HepG2 (cell line): Measurements from ENCODE around the gene C21orf58. TPM values are rescaled to one million over a fixed set of nuclear protein-coding genes. Genes with fewer than 3 reads are reported as not detected.

Experiments used
- ATAC-seq: fragments of 200-7000 bp; cut with Tn5 transposase; 3 replicates; pipeline ENCODE4 v1.9.1; 2020; ENCODE audit warnings: mild to moderate bottlenecking, moderate library complexity
- BruUV-seq: library from RNA; stranded (reverse); fragments of 400-500 nt; replicated peaks from 2 replicates; lab custom pipeline; 2021; lab: Mats Ljungman, UMichigan
- CTCF ChIA-PET: fragments of 300-600 bp; formaldehyde crosslinking; extraction: SDS; loops from one replicate; lab custom pipeline; 2021; ENCODE audit warnings: low total read pairs, inconsistent platforms, low intra/inter-chr PET ratio; lab: Yijun Ruan, JAX
- POLR2A ChIA-PET: fragments of 350-600 bp; sonication (Branson Sonifier 250); formaldehyde crosslinking; loops from one replicate; lab custom pipeline; 2020; ENCODE audit warnings: antibody characterized with exemption, inconsistent platforms; lab: Yijun Ruan, JAX
- DNase-seq: peaks from one replicate; pipeline ENCODE4 v3.0.0-alpha.2; 2015; ENCODE audit warnings: low spot score
- FAIRE-seq: peaks from 3 replicates; lab custom pipeline; 2011; peaks lifted over from hg19 to GRCh38; lab: Jason Lieb, UNC
- H2AFZ ChIP-seq: one replicate; pipeline ENCODE4 v1.6.1; 2011; ENCODE audit warnings: low read length, inconsistent platforms
- H3K27ac ChIP-seq: fragments of 300-600 bp; 3 replicates; pipeline ENCODE4 v1.8.0; 2011; ENCODE audit warnings: mixed run types, mild to moderate bottlenecking, mixed read lengths, low read length, inconsistent platforms; ENCODE audit not compliant: insufficient read depth; ENCODE audit errors: extremely low read length
- H3K27me3 ChIP-seq, 2 experiments: fragments of 200-600 bp in 1 of 2; 2 replicates in 1 of 2; 3 replicates in 1 of 2; pipeline versions ENCODE4 v1.6.0 to v1.8.0; 2011; ENCODE audit warnings: low read length in 2 of 2, mild to moderate bottlenecking in 2 of 2, moderate library complexity in 2 of 2, inconsistent platforms in 1 of 2; ENCODE audit not compliant: insufficient read depth in 2 of 2, control insufficient read depth in 1 of 2
- H3K36me3 ChIP-seq, 2 experiments: fragments of 200-600 bp in 1 of 2; replicated peaks in 1 of 2; 2 replicates in 1 of 2; 3 replicates in 1 of 2; pipeline versions ENCODE4 v1.5.1 to v1.8.0; 2011; ENCODE audit warnings: low read length in 2 of 2, inconsistent platforms in 1 of 2; ENCODE audit not compliant: insufficient read depth in 2 of 2, control insufficient read depth in 1 of 2
- H3K4me1 ChIP-seq: 2 replicates; pipeline ENCODE4 v1.5.1; 2012; ENCODE audit warnings: low read length, inconsistent platforms; ENCODE audit not compliant: insufficient read depth
- H3K4me2 ChIP-seq: 2 replicates; pipeline ENCODE4 v1.6.0; 2011; ENCODE audit warnings: low read depth, low read length, inconsistent platforms
- H3K4me3 ChIP-seq, 3 experiments: fragments of 200-600 bp in 1 of 3; sonication (generic), shearing (Covaris generic) in 1 of 3; replicated peaks in 1 of 3; 2 replicates each; pipeline ENCODE4 v1.5.1; 2011 to 2016; ENCODE audit warnings: low read length in 3 of 3, inconsistent platforms in 2 of 3, low read depth in 2 of 3, mild to moderate bottlenecking in 2 of 3, control low read depth in 1 of 3, mixed read lengths in 1 of 3; ENCODE audit not compliant: insufficient read depth in 1 of 3
- H3K79me2 ChIP-seq: one replicate; pipeline ENCODE4 v1.6.1; 2011; ENCODE audit warnings: low read length, inconsistent platforms; ENCODE audit not compliant: insufficient read depth
- H3K9ac ChIP-seq: 2 replicates; pipeline ENCODE4 v1.6.0; 2011; ENCODE audit warnings: mild to moderate bottlenecking, low read depth, low read length, inconsistent platforms; ENCODE audit not compliant: insufficient read depth
- H3K9me3 ChIP-seq: 2 replicates; pipeline ENCODE4 v1.5.1; 2012; ENCODE audit warnings: mild to moderate bottlenecking, low read length
- H4K20me1 ChIP-seq: 2 replicates; pipeline ENCODE4 v1.6.0; 2011; ENCODE audit warnings: inconsistent platforms, mild to moderate bottlenecking, low read length, moderate library complexity; ENCODE audit not compliant: insufficient read depth
- SIN3B ChIP-seq: fragments of 150-350 bp; IDR thresholded peaks from 2 replicates; pipeline ENCODE4 v1.6.1; 2014; ENCODE audit warnings: low read length
- ZBTB1 ChIP-seq: sonication (generic); formaldehyde crosslinking; IDR thresholded peaks from 2 replicates; pipeline ENCODE4 v1.4.0; 2020; ENCODE audit warnings: missing genetic modification reagents, borderline replicate concordance
- ZNF160 ChIP-seq: sonication (generic); formaldehyde crosslinking; IDR thresholded peaks from 2 replicates; pipeline ENCODE4 v1.8.0; 2022; ENCODE audit warnings: mild to moderate bottlenecking, inconsistent platforms, missing genetic modification reagents
- ZNF234 ChIP-seq: sonication (generic); formaldehyde crosslinking; conservative IDR thresholded peaks from 2 replicates; pipeline ENCODE4 v1.5.1; 2020; ENCODE audit warnings: mild to moderate bottlenecking, missing genetic modification reagents
- ZNF720 ChIP-seq: sonication (generic); formaldehyde crosslinking; IDR thresholded peaks from 2 replicates; pipeline ENCODE4 v1.4.0; 2020; ENCODE audit warnings: missing genetic modification reagents
- ZSCAN9 ChIP-seq: IDR thresholded peaks from 2 replicates; pipeline ENCODE4 v1.6.1; 2016; ENCODE audit warnings: borderline replicate concordance
- WGBS: methylation state at CpG from one replicate; pipeline ENCODE4 v1.1.6; 2017; ENCODE audit warnings: low lambda C conversion rate; 5-methylcytosine and 5-hydroxymethylcytosine counted together
- in situ Hi-C: cut with HindIII; loops from 2 replicates; pipeline ENCODE4 v1.10.0; 2017; ENCODE audit warnings: low pct_unique_long_range_greater_than_20kb; ENCODE audit not compliant: extremely low pct_ligation_motif_present
- intact Hi-C: fragments of 100-400 bp; cut with micrococcal nuclease; formaldehyde crosslinking; loops from one replicate; pipeline ENCODE4 v1.10.0; 2022; ENCODE audit not compliant: unreplicated experiment
- polyA plus RNA-seq, 8 experiments: library from polyadenylated mRNA; depleted of rRNA in 3 of 8; stranded (reverse) in 7 of 8; unstranded in 1 of 8; fragments of >200 nt; fragmentation: Illumina TruSeq in 4 of 8; extraction: Trizol in 4 of 8; gene quantifications; 2 replicates each; pipeline versions ENCODE4 v1.2.1 to v1.2.3, GENCODE V29; 2011 to 2016; ENCODE audit warnings: low read depth in 4 of 8, missing spikeins in 1 of 8, mixed read lengths in 1 of 8; ENCODE audit not compliant: insufficient read depth in 1 of 8
- total RNA-seq, 5 experiments: library from RNA; depleted of rRNA; stranded (reverse); fragments of >200 nt; fragmentation: Illumina TruSeq; extraction: Trizol; gene quantifications; 2 replicates each; pipeline ENCODE4 v1.2.3, GENCODE V29; 2016; ENCODE audit warnings: low read depth in 1 of 5
- TF ChIP-seq, protein P1 (sequence below): fragments of 450-650 bp; IDR thresholded peaks from 2 replicates; pipeline ENCODE4 v1.6.1; 2017
- TF ChIP-seq, protein P2 (sequence below): sonication (generic); formaldehyde crosslinking; IDR thresholded peaks from 2 replicates; pipeline ENCODE4 v1.5.0; 2020; ENCODE audit warnings: missing genetic modification reagents

Gene C21orf58
- total and polyA plus RNA-seq, 2 of the 13 experiments (the other 11 are each of a cell fraction or from before 2014, with no cell fraction given) = 3.5 to 6.8 TPM

DNA sequence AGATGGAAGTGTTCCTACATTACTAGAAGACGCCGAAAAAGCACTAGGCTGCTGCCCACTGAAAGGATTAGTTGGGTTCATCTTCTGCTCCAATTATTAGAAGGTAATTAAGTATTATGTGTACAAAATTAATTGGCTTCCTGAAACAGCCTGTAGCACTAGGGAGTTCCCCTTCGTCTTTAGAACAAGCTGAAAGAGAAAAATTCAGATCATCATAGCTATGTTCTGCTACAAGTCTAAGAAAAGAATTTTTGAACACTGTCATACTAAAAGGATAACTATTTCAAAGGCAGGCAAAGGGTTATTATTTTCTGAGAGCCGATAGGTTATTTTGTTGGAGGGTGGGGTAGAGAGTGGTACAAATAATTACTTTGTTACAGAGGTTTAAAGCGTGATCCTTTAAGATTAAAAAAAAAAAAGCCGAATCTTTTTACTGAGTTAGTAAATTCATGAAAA is 38.4 kb downstream of the C21orf58 start, which contains the start of gene MCM3AP:
TSS of gene MCM3AP (minus strand) at position 406 of the 456 bp plus-strand sequence. CDS start at position 81, 325 bp downstream.
- intact Hi-C loops = loop anchor here (10.0 kb wide), 1 partner anchor 60 kb away; the partner anchor contains the start of gene LSS
- POLR2A ChIA-PET = interaction anchor here (0.8 kb wide), 1 partner anchor 11 kb away, joined by 4 read pairs; no protein-coding TSS in a partner anchor
- peak within 1 kb of the TSS; percentile 78 for H3K4me2 ChIP-seq
- CTCF ChIA-PET = interaction anchor here (1.5 kb wide), 1 partner anchor 138 kb away, joined by 3 read pairs; no protein-coding TSS in a partner anchor
- WGBS = 30% methylated on average over 6 of the region's 6 CpGs
- H3K27me3 ChIP-seq = no peaks in the 10 kb centered on the region; a peak in 1 of 5 replicates
- no peaks in the 10 kb centered on the region for H3K9me3 ChIP-seq
- DNase-seq (no peak), ATAC-seq (no peak), FAIRE-seq (no peak)
- H3K79me2 ChIP-seq = peaks cover 46% of the 10 kb centered on the region
- H4K20me1 ChIP-seq = peaks cover 8% of the 10 kb centered on the region; the same call in 1 of the 2 replicates
- 0 out of 2 replicates have a peak, but pooled peaks have one; percentile 7 for TF ChIP-seq ZNF160
- TF ChIP-seq ZBTB1 (CRISPR knock-in tag) = no peak
- TF ChIP-seq ZSCAN9 = no peak
- TF ChIP-seq SIN3B = no peak
- TF ChIP-seq, protein P1, sequence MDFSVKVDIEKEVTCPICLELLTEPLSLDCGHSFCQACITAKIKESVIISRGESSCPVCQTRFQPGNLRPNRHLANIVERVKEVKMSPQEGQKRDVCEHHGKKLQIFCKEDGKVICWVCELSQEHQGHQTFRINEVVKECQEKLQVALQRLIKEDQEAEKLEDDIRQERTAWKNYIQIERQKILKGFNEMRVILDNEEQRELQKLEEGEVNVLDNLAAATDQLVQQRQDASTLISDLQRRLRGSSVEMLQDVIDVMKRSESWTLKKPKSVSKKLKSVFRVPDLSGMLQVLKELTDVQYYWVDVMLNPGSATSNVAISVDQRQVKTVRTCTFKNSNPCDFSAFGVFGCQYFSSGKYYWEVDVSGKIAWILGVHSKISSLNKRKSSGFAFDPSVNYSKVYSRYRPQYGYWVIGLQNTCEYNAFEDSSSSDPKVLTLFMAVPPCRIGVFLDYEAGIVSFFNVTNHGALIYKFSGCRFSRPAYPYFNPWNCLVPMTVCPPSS = no peak
- TF ChIP-seq, protein P2, sequence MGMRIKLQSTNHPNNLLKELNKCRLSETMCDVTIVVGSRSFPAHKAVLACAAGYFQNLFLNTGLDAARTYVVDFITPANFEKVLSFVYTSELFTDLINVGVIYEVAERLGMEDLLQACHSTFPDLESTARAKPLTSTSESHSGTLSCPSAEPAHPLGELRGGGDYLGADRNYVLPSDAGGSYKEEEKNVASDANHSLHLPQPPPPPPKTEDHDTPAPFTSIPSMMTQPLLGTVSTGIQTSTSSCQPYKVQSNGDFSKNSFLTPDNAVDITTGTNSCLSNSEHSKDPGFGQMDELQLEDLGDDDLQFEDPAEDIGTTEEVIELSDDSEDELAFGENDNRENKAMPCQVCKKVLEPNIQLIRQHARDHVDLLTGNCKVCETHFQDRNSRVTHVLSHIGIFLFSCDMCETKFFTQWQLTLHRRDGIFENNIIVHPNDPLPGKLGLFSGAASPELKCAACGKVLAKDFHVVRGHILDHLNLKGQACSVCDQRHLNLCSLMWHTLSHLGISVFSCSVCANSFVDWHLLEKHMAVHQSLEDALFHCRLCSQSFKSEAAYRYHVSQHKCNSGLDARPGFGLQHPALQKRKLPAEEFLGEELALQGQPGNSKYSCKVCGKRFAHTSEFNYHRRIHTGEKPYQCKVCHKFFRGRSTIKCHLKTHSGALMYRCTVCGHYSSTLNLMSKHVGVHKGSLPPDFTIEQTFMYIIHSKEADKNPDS (CRISPR knock-in tag) = no peak
- TF ChIP-seq ZNF234 (CRISPR knock-in tag) = no peak
- TF ChIP-seq ZNF720 (CRISPR knock-in tag) = no peak
- no peak within 1 kb of the TSS for H2AFZ ChIP-seq
- in situ Hi-C loops = loop anchor here (5.0 to 10.0 kb wide), 2 partner anchors 37 to 310 kb away; partner anchors contain the start of genes C21orf58 and PCNT
- H3K36me3 ChIP-seq = peaks cover 0 to 13% of the 10 kb centered on the region in 2 experiments; a peak in 4 of 5 replicates
- BruUV-seq = TSS peak; percentile 67
- peak within 1 kb of the TSS; percentile 95 for H3K27ac ChIP-seq
- H3K4me3 ChIP-seq = peak within 1 kb of the TSS; percentile 84 to 98 (median 89)
- peaks cover 65% of the 10 kb centered on the region for H3K4me1 ChIP-seq
- peak within 1 kb of the TSS; percentile 92 for H3K9ac ChIP-seq
